Urothelium cell line (cell line): ENCODE data around the gene OLFML2A.
A peak's percentile ranks its signal among the peaks of the same experiment; 100 is the strongest.
"Not testable (repeated sequence)": the region's sequence is repeated elsewhere in the genome, so short reads cannot be mapped to it uniquely, and the experiment has no call there.

Experiments
- DNase-seq: peaks from one replicate; pipeline ENCODE4 v3.0.0; 2011; ENCODE audit warnings: low spot score, mixed read lengths
- FAIRE-seq: peaks from 2 replicates; lab custom pipeline; 2011; peaks lifted over from hg19 to GRCh38; lab: Jason Lieb, UNC

Gene OLFML2A

DNA sequence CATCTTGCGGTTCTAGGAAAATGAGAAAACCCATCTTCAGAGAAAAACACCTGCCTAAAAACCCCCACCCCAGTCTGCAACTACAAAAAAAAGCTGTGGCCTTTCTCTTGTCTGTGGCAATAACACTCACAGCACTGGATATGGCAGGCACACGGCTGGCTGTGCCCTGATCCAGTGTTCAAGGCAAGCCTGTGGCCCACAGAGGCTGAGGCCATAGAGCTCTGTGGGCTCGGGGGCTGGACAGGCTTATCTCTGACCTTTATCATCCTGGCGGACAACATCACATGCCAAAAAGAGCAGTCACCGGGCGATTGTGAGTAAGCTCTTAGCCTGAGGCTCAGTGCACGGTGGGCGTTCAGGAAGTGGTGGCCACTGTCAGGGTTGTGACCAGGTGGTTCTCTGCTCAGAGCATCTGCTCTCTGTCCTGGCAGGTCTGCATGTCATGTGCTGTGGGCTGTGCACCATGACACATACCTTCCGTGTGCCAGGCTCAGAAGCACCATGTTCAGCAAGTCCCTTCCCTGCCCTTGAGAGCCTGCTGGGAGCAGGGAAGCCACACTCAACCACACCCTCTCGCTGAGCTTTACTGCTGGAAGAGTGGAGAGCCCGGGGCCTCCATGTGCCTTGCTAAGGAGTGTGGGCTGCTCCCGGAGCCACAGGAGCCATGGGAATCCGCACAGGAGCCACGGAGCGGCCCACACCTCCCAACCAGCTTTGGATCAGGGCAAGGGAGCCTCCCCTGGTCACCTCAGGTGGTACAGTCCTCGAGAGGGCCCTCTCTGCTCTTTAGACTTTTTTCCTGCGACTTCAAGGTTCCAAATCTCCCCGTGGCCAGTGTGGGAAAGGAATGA lies 41.7 kb downstream of the OLFML2A start:
- FAIRE-seq = no peak
- DNase-seq = no peak

DNA sequence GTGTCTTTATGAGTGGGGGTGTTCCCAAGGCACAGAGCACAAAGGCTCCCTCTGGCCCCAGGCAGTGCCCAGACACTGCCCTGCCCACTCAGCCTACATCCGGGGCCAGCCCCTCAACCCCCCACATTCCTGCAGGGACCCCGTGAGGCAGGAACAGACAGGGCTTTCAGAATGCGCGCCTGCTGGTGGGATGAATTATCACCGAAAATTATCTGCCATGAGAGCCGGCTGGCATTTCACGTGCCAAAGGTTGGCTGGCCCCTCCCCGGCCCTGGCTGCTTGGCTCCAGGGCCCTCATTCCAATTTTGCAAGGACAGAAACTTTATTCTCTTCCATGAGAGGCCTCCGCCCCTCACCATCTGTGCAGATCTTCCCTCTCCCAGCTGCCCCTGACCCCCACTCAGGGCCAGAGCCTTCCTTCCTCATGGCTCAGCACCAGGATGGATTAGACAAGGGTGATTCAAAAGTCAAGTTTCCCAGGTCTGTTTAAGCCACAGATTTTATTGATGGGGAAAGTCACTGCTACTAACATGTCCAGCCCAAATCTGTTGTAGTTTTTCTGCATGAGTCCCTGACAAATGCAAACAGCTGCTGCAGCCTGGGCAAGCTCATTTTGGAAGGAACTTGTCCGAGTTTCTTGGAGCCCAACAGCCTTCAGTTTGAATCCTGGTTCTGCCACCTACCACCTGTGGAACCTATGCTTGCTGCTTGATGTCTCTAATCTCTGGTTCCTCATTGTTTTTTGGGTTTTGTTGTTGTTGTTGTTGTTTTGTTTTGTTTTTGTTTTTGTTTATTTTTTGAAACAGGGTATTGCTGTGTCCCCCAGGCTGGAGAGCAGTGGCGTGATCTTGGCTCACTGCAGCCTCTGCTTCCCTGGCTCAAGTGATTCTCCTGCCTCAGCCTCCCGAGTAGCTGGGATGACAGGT lies 44.0 kb downstream of the OLFML2A start:
- DNase-seq (no peak), FAIRE-seq (no peak)

DNA sequence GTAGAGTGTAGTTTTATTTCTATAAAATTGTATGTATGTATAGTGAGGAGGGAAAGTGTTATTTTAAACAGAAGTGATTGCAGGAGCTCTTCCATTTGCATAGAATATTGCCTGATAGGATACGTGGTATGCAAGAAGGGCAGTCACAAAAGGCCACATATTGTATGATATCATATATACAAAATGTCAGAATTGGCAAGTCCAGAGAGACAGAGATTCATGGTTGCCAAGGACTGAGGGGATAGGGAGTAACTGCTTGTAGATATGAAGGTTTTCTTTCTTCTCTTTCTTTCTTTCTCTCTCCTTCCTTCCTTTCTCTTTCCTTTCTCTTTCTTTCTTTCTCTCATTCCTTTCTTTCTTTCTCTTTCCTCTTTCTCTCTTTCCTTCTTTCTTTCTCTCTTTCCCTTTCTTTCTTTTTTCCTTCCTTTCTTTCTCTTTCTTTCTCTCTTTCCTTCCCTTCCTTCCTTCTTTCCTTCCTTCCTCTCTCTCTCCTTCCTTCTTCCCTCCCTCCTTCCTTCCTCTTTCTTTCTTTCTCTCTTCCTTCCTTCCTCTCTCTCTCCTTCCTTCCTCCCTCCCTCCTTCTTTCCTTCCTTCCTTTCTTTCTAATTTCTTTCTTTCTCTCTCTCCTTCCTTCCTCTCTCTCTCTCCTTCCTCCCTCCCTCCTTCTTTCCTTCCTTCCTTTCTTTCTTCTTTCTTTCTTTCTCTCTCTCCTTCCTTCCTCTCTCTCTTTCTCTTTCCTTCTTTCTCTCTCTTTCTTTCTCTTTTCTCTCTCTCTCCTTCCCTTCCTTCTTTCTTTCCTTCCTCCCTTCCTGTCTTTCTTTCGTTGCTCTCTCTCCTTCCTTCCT lies 51.8 kb downstream of the OLFML2A start:
- FAIRE-seq = no peak
- DNase-seq = no peak

DNA sequence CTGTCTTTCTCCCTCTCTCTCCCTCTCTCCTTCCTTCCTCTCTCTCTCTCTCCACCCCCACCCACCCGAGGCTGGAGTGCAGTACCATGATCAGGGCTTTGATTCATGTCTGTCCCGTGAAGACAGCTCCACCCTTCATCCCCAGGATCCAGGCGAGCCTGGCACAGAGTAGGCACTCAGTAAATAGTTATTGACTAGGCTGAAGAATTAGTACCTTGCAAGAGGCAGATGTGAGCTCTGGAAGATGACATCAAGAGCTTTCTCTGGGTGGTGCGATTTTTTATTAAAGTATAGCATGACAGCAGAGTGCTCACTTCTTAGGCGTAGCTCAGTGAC lies 52.4 kb downstream of the OLFML2A start:
- no peak for DNase-seq
- no peak for FAIRE-seq

GRCh38 chr9:124830593-124830992 lies 53.7 kb downstream of the OLFML2A start:
- DNase-seq (no peak), FAIRE-seq (no peak)

DNA sequence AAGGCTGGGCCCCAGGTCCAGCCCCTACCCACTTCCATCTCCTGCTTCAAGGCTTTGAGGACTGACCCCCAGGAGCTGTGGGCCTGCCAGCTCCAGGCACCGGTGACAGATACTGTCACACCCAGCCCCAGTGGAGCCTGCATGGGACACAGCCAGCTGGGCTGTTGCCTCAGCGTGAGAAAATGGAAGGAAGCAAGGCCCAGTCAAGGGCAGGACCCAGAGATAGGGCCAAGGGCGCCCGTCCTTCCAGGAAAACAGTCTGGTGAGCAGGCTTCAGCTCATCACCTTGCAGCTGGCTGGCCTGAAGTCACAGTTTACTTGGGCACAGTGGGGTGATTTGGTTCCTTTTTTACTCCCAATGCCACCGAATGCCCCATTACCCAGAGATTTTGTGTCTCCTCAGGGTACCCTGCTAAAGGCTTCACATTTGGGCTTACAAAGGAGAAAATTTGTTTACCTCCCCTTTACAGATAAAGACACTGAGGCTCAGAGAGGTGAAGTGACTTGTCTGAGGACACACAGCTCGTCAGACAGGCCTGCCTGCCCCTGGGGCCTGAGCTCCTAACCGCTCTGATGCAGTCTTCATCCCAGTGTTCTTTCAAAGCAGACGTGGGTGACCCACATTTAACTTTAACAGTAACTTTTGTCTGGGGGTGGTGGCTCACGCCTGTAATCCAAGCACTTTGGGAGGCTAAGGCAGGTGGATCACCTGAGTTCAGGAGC lies 54.9 kb downstream of the OLFML2A start:
- DNase-seq (no peak), FAIRE-seq (no peak)

DNA sequence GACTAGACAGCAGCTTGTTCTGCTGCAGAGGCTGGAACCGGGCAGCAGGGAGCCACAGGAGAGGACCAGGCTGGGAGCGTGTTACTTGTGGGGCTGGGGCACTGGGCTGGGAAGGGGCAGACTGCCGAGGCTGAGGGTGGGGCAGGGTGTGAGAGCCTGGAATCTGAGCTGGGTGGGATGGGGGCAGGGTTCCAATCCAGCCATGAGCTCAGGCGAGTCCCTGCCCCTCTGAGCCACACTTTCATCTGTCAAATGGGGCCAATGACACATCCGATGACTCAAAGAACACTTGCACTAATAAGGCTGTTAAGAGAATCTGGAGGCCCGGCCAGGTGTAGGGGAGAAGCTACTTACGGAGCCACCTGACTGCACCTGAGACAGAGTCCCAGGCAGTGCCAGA lies 57.7 kb downstream of the OLFML2A start:
- FAIRE-seq (no peak), DNase-seq (peak; percentile 84)

DNA sequence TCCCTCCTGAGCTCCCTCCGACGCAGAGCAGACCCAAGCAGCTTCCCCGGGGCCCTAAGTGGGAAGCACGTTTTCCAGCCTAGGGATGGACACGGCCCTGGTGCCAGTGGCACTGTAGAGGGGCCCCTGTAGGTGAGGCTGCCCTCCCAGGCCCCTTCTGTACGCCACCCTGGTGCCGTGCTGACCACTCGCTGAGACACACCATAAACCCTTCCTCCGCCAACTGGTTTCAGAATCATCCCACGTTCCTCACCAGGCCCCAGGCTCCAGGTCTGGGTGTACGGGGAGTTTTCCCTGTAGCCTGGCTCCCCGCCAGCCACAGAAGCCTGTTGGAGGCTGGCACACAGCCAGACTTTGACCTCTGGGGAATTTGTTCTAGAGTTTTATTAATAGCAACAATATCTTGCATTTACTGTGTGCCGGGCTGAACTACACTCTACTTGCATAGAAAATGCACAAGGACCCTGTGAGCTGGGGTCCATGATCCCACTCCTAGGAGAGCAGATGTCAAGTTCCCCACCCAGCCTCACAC lies 58.2 kb downstream of the OLFML2A start:
- peak; percentile 73 for DNase-seq
- FAIRE-seq = no peak

- not testable (repeated sequence) for FAIRE-seq
These were observed 61.2 kb downstream of the OLFML2A start for GRCh38 chr9:124838132-124838531.

DNA sequence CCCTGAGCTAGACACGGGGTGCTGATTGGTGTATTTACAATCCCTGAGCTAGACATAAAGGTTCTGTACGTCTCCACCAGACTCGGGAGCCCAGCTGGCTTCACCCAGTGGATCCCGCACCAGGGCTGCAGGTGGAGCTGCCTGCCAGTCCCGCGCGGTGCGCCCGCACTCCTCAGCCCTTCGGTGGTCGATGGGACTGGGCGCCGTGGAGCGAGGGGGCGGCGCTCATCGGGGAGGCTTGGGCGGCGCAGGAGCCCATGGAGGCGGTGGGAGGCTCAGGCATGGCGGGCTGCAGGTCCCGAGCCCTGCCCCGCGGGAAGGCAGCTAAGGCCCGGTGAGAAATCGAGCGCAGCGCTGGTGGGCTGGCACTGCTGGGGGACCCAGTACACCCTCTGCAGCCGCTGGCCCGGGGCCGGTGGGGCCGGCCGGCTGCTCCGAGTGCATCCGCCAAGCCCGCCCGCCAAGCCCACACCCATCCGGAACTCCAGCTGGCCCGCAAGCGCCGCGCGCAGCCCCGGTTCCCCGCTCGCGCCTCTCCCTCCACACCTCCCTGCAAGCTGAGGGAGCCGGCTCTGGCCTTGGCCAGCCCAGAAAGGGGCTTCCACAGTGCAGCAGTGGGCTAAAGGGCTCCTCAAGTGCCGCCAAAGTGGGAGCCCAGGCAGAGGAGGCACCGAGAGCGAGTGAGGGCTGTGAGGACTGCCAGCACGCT lies 61.8 kb downstream of the OLFML2A start:
- FAIRE-seq = not testable (repeated sequence)

More at GRCh38 chr9:124838132-124838531, 61.2 kb downstream of the OLFML2A start:
- DNase-seq = not testable (repeated sequence)

GRCh38 chr9:124839612-124840299 lies 62.8 kb downstream of the OLFML2A start:
- DNase-seq (peak; percentile 30), FAIRE-seq (no peak)

More for the DNA sequence above, 61.8 kb downstream of the OLFML2A start:
- DNase-seq = not testable (repeated sequence)

DNA sequence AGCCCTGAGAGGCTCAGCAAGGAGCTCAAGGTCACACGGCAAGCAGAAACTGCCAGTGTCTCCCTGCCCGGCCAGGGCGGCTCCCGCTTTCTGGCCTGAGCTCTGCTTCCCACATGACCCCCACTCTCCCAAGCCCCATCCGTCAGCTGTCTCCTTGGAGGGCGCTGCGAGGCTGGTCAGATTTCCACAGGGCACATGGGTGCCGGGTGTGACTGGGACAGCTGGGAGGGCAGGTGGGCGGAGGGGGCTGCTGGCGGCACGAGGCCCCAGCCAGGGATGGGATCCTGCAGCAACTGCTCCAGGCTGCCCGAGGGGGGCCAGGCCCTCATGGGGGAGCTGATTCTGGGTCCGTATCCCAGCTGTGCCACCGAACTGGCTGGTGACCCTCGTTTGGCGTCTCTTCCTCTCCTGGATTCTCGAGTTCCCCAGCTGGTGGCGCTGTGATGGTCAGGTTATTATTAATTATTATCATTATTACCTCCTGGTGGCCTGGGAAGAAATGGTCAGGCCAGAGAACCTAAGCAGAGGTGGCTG lies 63.4 kb downstream of the OLFML2A start:
- no peak for FAIRE-seq
- DNase-seq = no peak

- FAIRE-seq = no peak
These were observed 64.3 kb downstream of the OLFML2A start for GRCh38 chr9:124841075-124841821.

GRCh38 chr9:124843456-124844034 lies 66.6 kb downstream of the OLFML2A start:
- no peak for FAIRE-seq

More at GRCh38 chr9:124841075-124841821, 64.3 kb downstream of the OLFML2A start:
- no peak for DNase-seq

GRCh38 chr9:124844291-124844690 lies 67.4 kb downstream of the OLFML2A start:
- DNase-seq (no peak), FAIRE-seq (no peak)

More at GRCh38 chr9:124843456-124844034, 66.6 kb downstream of the OLFML2A start:
- no peak for DNase-seq

GRCh38 chr9:124846467-124846866 lies 69.5 kb downstream of the OLFML2A start:
- FAIRE-seq, DNase-seq: not testable (repeated sequence)

DNA sequence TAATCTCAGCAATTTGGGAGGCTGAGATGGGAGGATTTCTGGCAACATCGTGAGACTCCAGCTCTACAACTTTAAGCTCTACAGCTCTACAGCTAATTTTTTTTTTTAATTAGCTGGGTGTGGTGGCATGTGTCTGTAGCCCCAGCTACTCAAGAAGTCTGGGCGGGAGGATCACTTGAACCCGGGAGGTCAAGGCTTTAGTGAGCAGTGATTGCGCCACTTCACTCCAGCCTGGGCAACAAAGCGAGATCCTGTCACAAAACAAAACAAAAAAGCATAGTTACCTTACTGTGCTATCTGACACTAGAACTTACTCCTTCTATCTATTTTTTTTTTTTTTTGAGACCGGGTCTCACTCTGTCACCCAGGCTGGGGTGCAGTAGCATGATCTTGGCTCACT lies 70.0 kb downstream of the OLFML2A start:
- FAIRE-seq (no peak), DNase-seq (no peak)
